ENCODE measurements around the gene ASTN2. TPM values are rescaled to one million over a fixed set of nuclear protein-coding genes. Genes with fewer than 3 reads are reported as not detected.
A peak's percentile ranks its signal among the peaks of the same experiment; 100 is the strongest.

Gene ASTN2
- total RNA-seq, 1 donor from 2014 or later = 0.53 TPM

DNA sequence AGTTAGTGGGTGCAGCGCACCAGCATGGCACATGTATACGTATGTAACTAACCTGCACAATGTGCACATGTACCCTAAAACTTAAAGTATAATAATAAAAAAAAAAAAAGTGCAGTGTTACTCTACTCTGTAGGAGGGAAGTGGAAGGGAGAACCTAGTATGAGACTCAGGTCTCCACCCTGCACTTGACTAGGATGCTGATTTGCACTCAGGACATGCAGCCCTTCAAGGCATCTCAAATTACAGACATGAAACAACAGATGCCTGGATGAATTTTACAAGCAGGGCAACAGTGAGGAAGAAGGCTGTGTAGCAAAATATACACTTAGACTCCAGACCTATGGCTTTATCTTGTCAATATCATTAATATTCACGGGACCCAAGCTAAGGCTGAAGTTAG, 711.2 kb downstream of the ASTN2 start:
- no peak for DNase-seq (ENCODE audit: low read depth)
- TF ChIP-seq, protein P1, sequence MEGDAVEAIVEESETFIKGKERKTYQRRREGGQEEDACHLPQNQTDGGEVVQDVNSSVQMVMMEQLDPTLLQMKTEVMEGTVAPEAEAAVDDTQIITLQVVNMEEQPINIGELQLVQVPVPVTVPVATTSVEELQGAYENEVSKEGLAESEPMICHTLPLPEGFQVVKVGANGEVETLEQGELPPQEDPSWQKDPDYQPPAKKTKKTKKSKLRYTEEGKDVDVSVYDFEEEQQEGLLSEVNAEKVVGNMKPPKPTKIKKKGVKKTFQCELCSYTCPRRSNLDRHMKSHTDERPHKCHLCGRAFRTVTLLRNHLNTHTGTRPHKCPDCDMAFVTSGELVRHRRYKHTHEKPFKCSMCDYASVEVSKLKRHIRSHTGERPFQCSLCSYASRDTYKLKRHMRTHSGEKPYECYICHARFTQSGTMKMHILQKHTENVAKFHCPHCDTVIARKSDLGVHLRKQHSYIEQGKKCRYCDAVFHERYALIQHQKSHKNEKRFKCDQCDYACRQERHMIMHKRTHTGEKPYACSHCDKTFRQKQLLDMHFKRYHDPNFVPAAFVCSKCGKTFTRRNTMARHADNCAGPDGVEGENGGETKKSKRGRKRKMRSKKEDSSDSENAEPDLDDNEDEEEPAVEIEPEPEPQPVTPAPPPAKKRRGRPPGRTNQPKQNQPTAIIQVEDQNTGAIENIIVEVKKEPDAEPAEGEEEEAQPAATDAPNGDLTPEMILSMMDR (IDR thresholded peaks at IDR 0.05; ENCODE audit: insufficient read depth, low read length, severe bottlenecking) = no peak
- Histone ChIP-seq H3K36me3 (ENCODE audit: control insufficient read depth, insufficient read depth, low read length) (peaks cover 4% of the 10 kb centered on the region), H3K4me3 (ENCODE audit: low read depth, low read length) (no peak overlapping the region), H3K27me3 (ENCODE audit: control insufficient read depth, insufficient read depth, low read length) (no peaks in the 10 kb centered on the region)
- no peak for FAIRE-seq

DNA sequence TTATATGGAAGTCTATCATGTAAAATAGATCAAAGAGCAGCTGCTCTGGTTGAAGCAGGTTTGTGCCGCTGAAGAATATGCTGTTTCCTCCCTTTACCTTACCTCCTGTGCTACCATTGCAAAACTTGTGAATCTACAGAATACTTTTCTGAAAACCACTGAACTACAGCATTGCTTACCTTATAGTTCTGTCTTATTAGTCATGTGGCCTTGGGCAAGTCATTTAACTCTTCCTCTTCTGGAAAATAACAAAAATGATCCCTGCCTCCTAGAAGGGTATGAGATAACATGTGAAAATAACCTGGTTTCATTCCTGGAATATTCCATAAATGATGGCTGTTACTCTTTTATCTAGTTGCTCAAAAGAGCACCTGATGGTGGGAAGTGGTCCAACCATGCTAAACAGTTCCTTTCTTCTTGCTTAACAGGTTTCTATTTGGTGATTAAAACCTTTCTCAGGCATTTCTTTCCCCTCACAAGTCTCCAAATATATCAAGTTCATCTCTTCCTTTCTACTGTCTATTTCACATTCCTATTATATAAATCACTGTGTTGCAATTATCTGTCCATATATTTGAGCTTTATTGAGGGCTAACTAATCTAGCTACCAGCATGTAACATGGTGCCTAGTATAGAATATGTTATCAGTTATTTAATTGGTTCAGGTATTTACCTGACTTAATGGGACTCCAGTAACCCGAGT, 712.8 kb downstream of the ASTN2 start:
- peaks cover 7% of the 10 kb centered on the region for H3K36me3 ChIP-seq (ENCODE audit: control insufficient read depth, insufficient read depth, low read length)
- DNase-seq (ENCODE audit: low read depth) = peak; percentile 50
- no peak for FAIRE-seq

DNA sequence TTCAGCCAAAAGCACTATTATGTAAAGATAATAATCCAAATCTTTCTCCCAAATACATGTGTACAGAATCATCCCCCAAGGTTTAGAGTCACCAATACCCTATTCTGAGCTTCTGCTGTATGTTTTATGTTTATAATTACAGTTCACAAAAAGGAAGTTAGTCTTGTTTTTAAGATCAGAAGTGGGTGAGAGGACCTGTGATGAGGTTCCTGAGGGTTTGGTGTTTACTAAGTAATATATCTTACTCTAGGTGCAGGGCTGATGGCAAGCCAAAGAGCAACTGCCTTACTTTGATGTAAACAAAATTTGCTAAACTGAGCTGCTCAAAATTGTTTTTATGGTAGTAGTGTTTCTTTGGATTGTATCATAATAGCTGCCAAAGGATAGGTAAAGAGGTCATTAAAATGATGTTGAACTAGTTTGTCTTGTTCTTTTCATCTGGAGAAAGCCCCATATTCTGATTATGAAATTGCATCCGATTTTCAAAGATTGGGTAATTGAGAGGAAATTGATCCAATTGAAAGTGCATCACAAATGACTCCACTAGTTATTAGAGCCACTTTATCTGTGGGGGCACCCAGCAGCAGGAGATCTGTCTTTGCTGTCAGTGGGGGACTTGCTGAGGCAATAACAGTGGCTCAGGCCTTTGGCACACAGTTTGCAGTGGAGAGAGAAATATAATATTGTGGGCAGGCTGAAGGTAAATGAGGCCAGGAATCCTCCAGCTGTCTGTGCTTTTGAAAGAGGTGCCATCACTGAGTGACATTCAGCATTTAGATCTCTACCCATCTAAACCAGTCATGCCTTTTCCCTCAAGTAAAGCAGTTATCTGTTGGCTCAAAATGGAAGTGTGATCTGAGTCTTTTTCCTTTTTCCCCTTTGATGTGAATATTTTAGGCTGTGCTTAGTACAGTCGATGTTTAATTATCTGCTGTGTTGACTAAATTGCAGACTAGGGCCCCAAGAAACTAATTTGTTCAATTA, 713.7 kb downstream of the ASTN2 start:
- DNase-seq (ENCODE audit: low read depth) = peak; percentile 23
- no peak for FAIRE-seq
- H3K36me3 ChIP-seq (ENCODE audit: control insufficient read depth, insufficient read depth, low read length) = peaks cover 7% of the 10 kb centered on the region
- H3K4me3 ChIP-seq (ENCODE audit: low read depth, low read length) = no peak overlapping the region
- no peaks in the 10 kb centered on the region for H3K27me3 ChIP-seq (ENCODE audit: control insufficient read depth, insufficient read depth, low read length)
- TF ChIP-seq, protein P1 (IDR thresholded peaks at IDR 0.05; ENCODE audit: insufficient read depth, low read length, severe bottlenecking) = no peak

More for the DNA sequence above, 712.8 kb downstream of the ASTN2 start:
- no peak overlapping the region for H3K4me3 ChIP-seq (ENCODE audit: low read depth, low read length)
- TF ChIP-seq, protein P1 (IDR thresholded peaks at IDR 0.05; ENCODE audit: insufficient read depth, low read length, severe bottlenecking) = no peak
- H3K27me3 ChIP-seq (ENCODE audit: control insufficient read depth, insufficient read depth, low read length) = no peaks in the 10 kb centered on the region

DNA sequence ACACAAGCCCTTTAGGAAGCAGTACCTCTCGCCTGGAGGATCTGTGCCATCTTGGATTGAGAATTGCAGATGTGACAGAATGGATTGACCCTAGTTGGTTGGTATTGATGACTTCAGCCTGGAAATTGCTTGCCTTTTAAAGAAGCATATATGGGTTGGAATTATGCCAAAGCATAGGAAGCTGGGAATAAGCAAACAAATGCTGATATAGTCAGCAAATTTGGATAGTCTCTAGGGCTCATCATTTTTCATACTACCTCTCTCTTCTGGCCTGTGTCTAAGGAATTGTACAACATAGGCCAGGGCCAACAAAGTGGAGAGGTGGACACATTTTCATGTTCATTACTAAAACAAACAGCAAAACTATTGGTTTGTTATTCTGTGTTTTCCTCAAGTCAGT, 714.6 kb downstream of the ASTN2 start:
- H3K4me3 ChIP-seq (ENCODE audit: low read depth, low read length) = no peak overlapping the region
- TF ChIP-seq, protein P1 (IDR thresholded peaks at IDR 0.05; ENCODE audit: insufficient read depth, low read length, severe bottlenecking) = no peak
- peaks cover 7% of the 10 kb centered on the region for H3K36me3 ChIP-seq (ENCODE audit: control insufficient read depth, insufficient read depth, low read length)
- no peak for DNase-seq (ENCODE audit: low read depth)
- no peaks in the 10 kb centered on the region for H3K27me3 ChIP-seq (ENCODE audit: control insufficient read depth, insufficient read depth, low read length)
- no peak for FAIRE-seq

DNA sequence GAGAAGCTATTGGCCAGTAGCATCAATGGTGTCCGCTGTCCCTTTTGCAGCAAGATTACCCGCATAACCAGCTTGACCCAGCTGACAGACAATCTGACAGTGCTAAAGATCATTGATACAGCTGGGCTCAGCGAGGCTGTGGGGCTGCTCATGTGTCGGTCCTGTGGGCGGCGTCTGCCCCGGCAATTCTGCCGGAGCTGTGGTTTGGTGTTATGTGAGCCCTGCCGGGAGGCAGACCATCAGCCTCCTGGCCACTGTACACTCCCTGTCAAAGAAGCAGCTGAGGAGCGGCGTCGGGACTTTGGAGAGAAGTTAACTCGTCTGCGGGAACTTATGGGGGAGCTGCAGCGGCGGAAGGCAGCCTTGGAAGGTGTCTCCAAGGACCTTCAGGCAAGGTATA, 717.0 kb downstream of the ASTN2 start:
- DNase-seq (ENCODE audit: low read depth) (no peak), FAIRE-seq (no peak)
- H3K27me3 ChIP-seq (ENCODE audit: control insufficient read depth, insufficient read depth, low read length) = no peaks in the 10 kb centered on the region
- TF ChIP-seq, protein P1 (IDR thresholded peaks at IDR 0.05; ENCODE audit: insufficient read depth, low read length, severe bottlenecking) = no peak
- H3K4me3 ChIP-seq (ENCODE audit: low read depth, low read length) = no peak overlapping the region
- H3K36me3 ChIP-seq (ENCODE audit: control insufficient read depth, insufficient read depth, low read length) = peaks cover 7% of the 10 kb centered on the region

Data from bronchial epithelial cell (primary cell).